ENCODE measurements around the gene JAK1. TPM values are rescaled to one million over a fixed set of nuclear protein-coding genes. Genes with fewer than 3 reads are reported as not detected.

Gene JAK1
- total RNA-seq, 1 experiment from 2014 or later = 138 TPM

DNA sequence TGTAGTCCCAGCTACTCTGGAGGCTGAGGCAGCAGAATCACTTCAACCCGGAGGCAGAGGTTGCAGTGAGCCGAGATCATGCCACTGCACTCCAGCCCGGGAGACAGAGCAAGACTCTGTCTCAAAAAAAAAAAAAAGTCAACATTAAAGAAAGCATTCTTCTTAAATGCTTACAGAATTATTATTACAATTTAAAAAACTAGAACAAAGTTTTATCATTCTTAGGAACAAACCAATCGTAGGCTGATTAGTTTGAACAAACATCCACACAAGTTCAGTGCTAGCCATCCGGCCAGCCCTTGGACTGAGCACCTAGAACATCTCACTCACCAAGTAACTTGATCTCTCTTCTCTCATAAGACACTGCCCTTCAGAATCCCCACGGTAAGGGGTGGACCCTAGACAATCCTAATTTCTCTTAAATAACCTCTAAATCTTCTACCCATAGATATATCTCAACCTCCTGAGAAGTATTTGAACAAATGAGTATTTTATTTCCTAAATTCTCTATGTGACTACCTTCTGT lies 16.0 kb downstream of the JAK1 start:
- ChIA-PET POLR2A (no interaction called here), CTCF (no interaction called here)
- BruUV-seq (replicated peaks) = no TSS peak
- DNase-seq (ENCODE audit: low read depth, low spot score) (no peak), ATAC-seq (0 out of 2 replicates have a peak, but pooled peaks have one; percentile 36)
- intact Hi-C loops (cut with micrococcal nuclease; ENCODE audit: unreplicated experiment) (no loop called here), in situ Hi-C loops (cut with HindIII; ENCODE audit: low pct_unique_long_range_greater_than_20kb, low sequenced_read_pairs) (no loop called here)
- Histone ChIP-seq H3K27ac (ENCODE audit: low read length) (peak overlapping the region; percentile 41), H3K4me3 (ENCODE audit: low read depth in 2 of 2, low read length in 2 of 2) (no peak overlapping the region), H3K9me3 (ENCODE audit: control insufficient read depth, insufficient read depth, low read depth, low read length) (no peaks in the 10 kb centered on the region), H3K36me3 (ENCODE audit: control insufficient read depth, insufficient read depth, low read length) (no peaks in the 10 kb centered on the region), H3K27me3 (ENCODE audit: control insufficient read depth, insufficient read depth, low read length) (no peaks in the 10 kb centered on the region), H3K4me1 (ENCODE audit: control insufficient read depth, insufficient read depth, low read length) (peaks cover 45% of the 10 kb centered on the region)
- TF ChIP-seq, protein P1, sequence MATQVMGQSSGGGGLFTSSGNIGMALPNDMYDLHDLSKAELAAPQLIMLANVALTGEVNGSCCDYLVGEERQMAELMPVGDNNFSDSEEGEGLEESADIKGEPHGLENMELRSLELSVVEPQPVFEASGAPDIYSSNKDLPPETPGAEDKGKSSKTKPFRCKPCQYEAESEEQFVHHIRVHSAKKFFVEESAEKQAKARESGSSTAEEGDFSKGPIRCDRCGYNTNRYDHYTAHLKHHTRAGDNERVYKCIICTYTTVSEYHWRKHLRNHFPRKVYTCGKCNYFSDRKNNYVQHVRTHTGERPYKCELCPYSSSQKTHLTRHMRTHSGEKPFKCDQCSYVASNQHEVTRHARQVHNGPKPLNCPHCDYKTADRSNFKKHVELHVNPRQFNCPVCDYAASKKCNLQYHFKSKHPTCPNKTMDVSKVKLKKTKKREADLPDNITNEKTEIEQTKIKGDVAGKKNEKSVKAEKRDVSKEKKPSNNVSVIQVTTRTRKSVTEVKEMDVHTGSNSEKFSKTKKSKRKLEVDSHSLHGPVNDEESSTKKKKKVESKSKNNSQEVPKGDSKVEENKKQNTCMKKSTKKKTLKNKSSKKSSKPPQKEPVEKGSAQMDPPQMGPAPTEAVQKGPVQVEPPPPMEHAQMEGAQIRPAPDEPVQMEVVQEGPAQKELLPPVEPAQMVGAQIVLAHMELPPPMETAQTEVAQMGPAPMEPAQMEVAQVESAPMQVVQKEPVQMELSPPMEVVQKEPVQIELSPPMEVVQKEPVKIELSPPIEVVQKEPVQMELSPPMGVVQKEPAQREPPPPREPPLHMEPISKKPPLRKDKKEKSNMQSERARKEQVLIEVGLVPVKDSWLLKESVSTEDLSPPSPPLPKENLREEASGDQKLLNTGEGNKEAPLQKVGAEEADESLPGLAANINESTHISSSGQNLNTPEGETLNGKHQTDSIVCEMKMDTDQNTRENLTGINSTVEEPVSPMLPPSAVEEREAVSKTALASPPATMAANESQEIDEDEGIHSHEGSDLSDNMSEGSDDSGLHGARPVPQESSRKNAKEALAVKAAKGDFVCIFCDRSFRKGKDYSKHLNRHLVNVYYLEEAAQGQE (IDR thresholded peaks at IDR 0.05; ENCODE audit: insufficient read depth in 1 of 2, low read depth in 2 of 2, low read length in 1 of 2) = no peak
- TF ChIP-seq TCF7L2 (IDR thresholded peaks at IDR 0.05; ENCODE audit: low read depth, low read length) (no peak), SIN3A (IDR thresholded peaks at IDR 0.05; ENCODE audit: borderline replicate concordance, insufficient read depth, low read depth, low read length) (no peak), POLR2AphosphoS5 (IDR thresholded peaks at IDR 0.05; ENCODE audit: low read depth, low read length) (no peak)
- TF ChIP-seq, protein P2, sequence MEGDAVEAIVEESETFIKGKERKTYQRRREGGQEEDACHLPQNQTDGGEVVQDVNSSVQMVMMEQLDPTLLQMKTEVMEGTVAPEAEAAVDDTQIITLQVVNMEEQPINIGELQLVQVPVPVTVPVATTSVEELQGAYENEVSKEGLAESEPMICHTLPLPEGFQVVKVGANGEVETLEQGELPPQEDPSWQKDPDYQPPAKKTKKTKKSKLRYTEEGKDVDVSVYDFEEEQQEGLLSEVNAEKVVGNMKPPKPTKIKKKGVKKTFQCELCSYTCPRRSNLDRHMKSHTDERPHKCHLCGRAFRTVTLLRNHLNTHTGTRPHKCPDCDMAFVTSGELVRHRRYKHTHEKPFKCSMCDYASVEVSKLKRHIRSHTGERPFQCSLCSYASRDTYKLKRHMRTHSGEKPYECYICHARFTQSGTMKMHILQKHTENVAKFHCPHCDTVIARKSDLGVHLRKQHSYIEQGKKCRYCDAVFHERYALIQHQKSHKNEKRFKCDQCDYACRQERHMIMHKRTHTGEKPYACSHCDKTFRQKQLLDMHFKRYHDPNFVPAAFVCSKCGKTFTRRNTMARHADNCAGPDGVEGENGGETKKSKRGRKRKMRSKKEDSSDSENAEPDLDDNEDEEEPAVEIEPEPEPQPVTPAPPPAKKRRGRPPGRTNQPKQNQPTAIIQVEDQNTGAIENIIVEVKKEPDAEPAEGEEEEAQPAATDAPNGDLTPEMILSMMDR (IDR thresholded peaks at IDR 0.05) = no peak

DNA sequence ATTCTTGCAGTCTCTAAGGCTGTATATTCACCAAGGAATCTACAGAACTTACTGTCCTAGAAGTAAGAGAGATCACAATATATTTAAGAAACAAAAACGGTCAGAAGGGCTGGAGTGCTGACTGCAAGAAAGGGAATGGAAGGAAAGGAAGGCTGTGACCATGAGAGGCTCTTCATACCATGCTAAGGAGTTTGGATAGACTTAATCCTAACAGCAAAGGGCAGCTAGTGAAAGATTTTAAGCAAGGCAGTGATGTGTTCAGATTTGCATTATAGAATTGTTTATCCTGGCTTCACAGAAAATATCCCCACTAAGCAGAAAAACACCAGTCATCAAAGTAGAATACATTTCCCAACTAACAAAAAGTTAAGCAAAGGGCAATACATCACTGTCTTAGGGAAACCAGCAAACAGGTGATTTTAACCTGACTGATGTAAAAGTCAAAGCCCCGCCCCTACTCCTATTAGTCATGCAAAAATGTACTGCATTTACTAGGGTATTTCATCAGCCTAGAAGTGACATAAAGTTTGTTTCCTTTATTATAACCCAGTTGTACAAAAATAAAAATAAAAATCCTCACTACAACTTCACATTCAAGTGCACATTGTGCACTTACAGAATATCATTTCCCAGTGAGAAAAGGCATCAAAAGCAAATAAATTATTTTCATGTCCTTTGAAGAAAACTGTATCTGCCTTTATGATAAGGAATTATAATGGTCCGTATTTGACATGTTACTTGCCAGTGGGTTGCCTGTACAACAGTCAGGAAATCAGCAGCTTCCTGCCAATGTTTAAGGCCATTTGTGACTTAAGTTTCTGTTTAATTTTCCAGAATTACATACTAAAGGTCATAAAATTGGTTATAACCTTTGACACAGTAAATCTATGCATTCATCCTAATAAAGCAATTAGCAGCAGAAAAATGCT lies 17.2 kb downstream of the JAK1 start:
- TF ChIP-seq, protein P2 (IDR thresholded peaks at IDR 0.05) = no peak
- TF ChIP-seq TCF7L2 (IDR thresholded peaks at IDR 0.05; ENCODE audit: low read depth, low read length) (no peak), POLR2AphosphoS5 (IDR thresholded peaks at IDR 0.05; ENCODE audit: low read depth, low read length) (no peak)
- TF ChIP-seq, protein P1 (IDR thresholded peaks at IDR 0.05; ENCODE audit: insufficient read depth in 1 of 2, low read depth in 2 of 2, low read length in 1 of 2) = no peak
- ChIA-PET CTCF (no interaction called here), POLR2A (no interaction called here)
- BruUV-seq (replicated peaks) = no TSS peak
- DNase-seq (ENCODE audit: low read depth, low spot score) = no peak
- intact Hi-C loops (cut with micrococcal nuclease; ENCODE audit: unreplicated experiment) = no loop called here
- 0 out of 2 replicates have a peak, but pooled peaks have one; percentile 24 for ATAC-seq
- H3K27me3 ChIP-seq (ENCODE audit: control insufficient read depth, insufficient read depth, low read length) = no peaks in the 10 kb centered on the region
- H3K9me3 ChIP-seq (ENCODE audit: control insufficient read depth, insufficient read depth, low read depth, low read length) = no peaks in the 10 kb centered on the region
- H3K27ac ChIP-seq (ENCODE audit: low read length) = peak overlapping the region; percentile 73; the same call in 1 of the 2 replicates
- no peaks in the 10 kb centered on the region for H3K36me3 ChIP-seq (ENCODE audit: control insufficient read depth, insufficient read depth, low read length)
- H3K4me3 ChIP-seq (ENCODE audit: low read depth in 2 of 2, low read length in 2 of 2) = no peak overlapping the region
- in situ Hi-C loops (cut with HindIII; ENCODE audit: low pct_unique_long_range_greater_than_20kb, low sequenced_read_pairs) = no loop called here
- peaks cover 40% of the 10 kb centered on the region for H3K4me1 ChIP-seq (ENCODE audit: control insufficient read depth, insufficient read depth, low read length)

Measured in Panc1 (cell line).